HepG2 (cell line): ENCODE measurements around the gene TPST2.

Source experiments
- ARNT ChIP-seq: fragments of 450-650 bp; IDR thresholded peaks from 2 replicates; pipeline ENCODE4 v1.6.1; 2017
- EP300 ChIP-seq, 3 experiments: sonication (generic) in 1 of 3; formaldehyde crosslinking in 1 of 3; IDR thresholded peaks; 2 replicates each; pipeline versions ENCODE4 v1.5.1 to v1.6.1; 2011 to 2020; ENCODE audit warnings: low read depth in 2 of 3, low read length in 2 of 3, borderline replicate concordance in 1 of 3, improper control_type of control experiment in 1 of 3, mild to moderate bottlenecking in 1 of 3, missing genetic modification reagents in 1 of 3, moderate library complexity in 1 of 3
- EZH2 ChIP-seq: conservative IDR thresholded peaks from 2 replicates; pipeline ENCODE4 v1.6.1; 2012; ENCODE audit warnings: mild to moderate bottlenecking, low read depth, low read length, moderate library complexity
- ZNF180 ChIP-seq: sonication (generic); formaldehyde crosslinking; IDR thresholded peaks from 2 replicates; pipeline ENCODE4 v1.4.0; 2020; ENCODE audit warnings: low read depth, missing genetic modification reagents, borderline replicate concordance
- TF ChIP-seq, protein P1 (sequence below): sonication (generic); formaldehyde crosslinking; IDR thresholded peaks from 2 replicates; pipeline ENCODE4 v1.5.0; 2020; ENCODE audit warnings: mild to moderate bottlenecking, missing genetic modification reagents, moderate library complexity
- TF ChIP-seq, protein P2 (sequence below): IDR thresholded peaks from 2 replicates; pipeline ENCODE4 v1.6.1; 2016

DNA sequence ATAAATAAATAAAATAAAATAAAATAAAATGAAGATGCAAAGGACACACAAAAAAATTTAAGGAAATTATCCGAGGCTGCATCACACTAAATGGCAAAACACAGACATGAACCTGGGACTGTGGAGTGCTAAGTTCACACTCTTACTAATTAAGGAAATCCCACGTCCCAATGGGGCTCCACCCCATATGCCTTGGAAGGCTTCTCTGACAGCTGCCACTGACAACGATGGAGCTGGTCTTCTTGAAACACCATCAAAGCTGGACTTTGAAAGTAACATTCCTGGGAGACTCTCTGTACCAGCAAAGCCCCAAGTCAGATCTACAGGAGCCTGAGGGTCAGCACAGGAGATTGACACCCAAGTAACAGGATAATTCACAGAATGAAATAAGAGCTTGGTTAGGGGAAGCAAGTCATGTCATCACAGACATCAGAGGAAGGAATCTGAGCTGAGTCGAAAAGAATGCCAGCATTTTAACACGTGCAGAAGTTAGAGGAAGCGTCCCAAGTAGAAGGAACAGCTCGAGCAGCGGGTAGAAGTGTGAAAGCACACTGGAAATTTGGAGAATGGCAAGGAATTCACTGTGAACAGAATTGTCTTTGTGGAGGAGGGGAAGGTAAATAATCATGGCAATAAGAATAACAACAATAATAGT is 13.8 kb downstream of the TPST2 start:
- TF ChIP-seq, protein P1, sequence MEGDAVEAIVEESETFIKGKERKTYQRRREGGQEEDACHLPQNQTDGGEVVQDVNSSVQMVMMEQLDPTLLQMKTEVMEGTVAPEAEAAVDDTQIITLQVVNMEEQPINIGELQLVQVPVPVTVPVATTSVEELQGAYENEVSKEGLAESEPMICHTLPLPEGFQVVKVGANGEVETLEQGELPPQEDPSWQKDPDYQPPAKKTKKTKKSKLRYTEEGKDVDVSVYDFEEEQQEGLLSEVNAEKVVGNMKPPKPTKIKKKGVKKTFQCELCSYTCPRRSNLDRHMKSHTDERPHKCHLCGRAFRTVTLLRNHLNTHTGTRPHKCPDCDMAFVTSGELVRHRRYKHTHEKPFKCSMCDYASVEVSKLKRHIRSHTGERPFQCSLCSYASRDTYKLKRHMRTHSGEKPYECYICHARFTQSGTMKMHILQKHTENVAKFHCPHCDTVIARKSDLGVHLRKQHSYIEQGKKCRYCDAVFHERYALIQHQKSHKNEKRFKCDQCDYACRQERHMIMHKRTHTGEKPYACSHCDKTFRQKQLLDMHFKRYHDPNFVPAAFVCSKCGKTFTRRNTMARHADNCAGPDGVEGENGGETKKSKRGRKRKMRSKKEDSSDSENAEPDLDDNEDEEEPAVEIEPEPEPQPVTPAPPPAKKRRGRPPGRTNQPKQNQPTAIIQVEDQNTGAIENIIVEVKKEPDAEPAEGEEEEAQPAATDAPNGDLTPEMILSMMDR: no peak
- TF ChIP-seq EZH2: no peak
- TF ChIP-seq ARNT: no peak
- no peak for TF ChIP-seq EP300 (IDR thresholded peaks at IDR 0.05; ENCODE audit: low read depth in 2 of 2, low read length in 2 of 2)
- TF ChIP-seq EP300 (CRISPR knock-in tag; IDR thresholded peaks at IDR 0.05; ENCODE audit: borderline replicate concordance): no peak
- TF ChIP-seq, protein P2, sequence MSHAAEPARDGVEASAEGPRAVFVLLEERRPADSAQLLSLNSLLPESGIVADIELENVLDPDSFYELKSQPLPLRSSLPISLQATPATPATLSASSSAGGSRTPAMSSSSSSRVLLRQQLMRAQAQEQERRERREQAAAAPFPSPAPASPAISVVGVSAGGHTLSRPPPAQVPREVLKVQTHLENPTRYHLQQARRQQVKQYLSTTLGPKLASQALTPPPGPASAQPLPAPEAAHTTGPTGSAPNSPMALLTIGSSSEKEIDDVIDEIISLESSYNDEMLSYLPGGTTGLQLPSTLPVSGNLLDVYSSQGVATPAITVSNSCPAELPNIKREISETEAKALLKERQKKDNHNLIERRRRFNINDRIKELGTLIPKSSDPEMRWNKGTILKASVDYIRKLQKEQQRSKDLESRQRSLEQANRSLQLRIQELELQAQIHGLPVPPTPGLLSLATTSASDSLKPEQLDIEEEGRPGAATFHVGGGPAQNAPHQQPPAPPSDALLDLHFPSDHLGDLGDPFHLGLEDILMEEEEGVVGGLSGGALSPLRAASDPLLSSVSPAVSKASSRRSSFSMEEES: no peak
- no peak for TF ChIP-seq ZNF180 (CRISPR knock-in tag)
